ENCODE measurements around the gene CXCL14. TPM values are rescaled to one million over a fixed set of nuclear protein-coding genes. Genes with fewer than 3 reads are reported as not detected.

The CXCL14 gene
- total RNA-seq, 2 donors from 2014 or later = not detected

- Mint-ChIP-seq H3K36me3 (ENCODE audit: low read depth) (peaks cover 3% of the 10 kb centered on the region), H3K27me3 (peaks cover 40% of the 10 kb centered on the region), H3K4me3 (no peak overlapping the region), H3K4me1 (no peaks in the 10 kb centered on the region), H3K27ac (no peak overlapping the region)
- H3K9me3 ChIP-seq (ENCODE audit: control insufficient read depth, low read length, poor library complexity, severe bottlenecking) = no peaks in the 10 kb centered on the region
- DNase-seq (no peak), ATAC-seq (no peak)
These were observed 13.7 kb upstream of the CXCL14 start for GRCh38 chr5:135592312-135593045.

GRCh38 chr5:135591277-135591676 is 12.5 kb upstream of the CXCL14 start:
- H3K27me3 Mint-ChIP-seq = peaks cover 31% of the 10 kb centered on the region
- no peak overlapping the region for H3K4me3 Mint-ChIP-seq
- no peaks in the 10 kb centered on the region for H3K9me3 ChIP-seq (ENCODE audit: control insufficient read depth, low read length, poor library complexity, severe bottlenecking)
- DNase-seq (no peak), ATAC-seq (no peak)
- H3K36me3 Mint-ChIP-seq (ENCODE audit: low read depth) = peaks cover 3% of the 10 kb centered on the region
- no peak overlapping the region for H3K27ac Mint-ChIP-seq
- H3K4me1 Mint-ChIP-seq = no peaks in the 10 kb centered on the region

- Mint-ChIP-seq H3K36me3 (ENCODE audit: low read depth) (peaks cover 3% of the 10 kb centered on the region), H3K27ac (no peak overlapping the region), H3K4me1 (no peaks in the 10 kb centered on the region), H3K27me3 (peaks cover 37% of the 10 kb centered on the region), H3K4me3 (no peak overlapping the region)
- no peaks in the 10 kb centered on the region for H3K9me3 ChIP-seq (ENCODE audit: control insufficient read depth, low read length, poor library complexity, severe bottlenecking)
- ATAC-seq = no peak
- no peak for DNase-seq
These were observed 10.4 kb upstream of the CXCL14 start for GRCh38 chr5:135589152-135589551.

GRCh38 chr5:135587721-135588663 is 9.2 kb upstream of the CXCL14 start:
- DNase-seq (no peak), ATAC-seq (no peak)
- peaks cover 42% of the 10 kb centered on the region for H3K27me3 Mint-ChIP-seq
- H3K4me3 Mint-ChIP-seq = no peak overlapping the region
- H3K4me1 Mint-ChIP-seq = no peaks in the 10 kb centered on the region
- H3K9me3 ChIP-seq (ENCODE audit: control insufficient read depth, low read length, poor library complexity, severe bottlenecking) = no peaks in the 10 kb centered on the region
- H3K36me3 Mint-ChIP-seq (ENCODE audit: low read depth) = peaks cover 3% of the 10 kb centered on the region
- no peak overlapping the region for H3K27ac Mint-ChIP-seq

GRCh38 chr5:135584918-135585317 is 6.1 kb upstream of the CXCL14 start:
- H3K9me3 ChIP-seq (ENCODE audit: control insufficient read depth, low read length, poor library complexity, severe bottlenecking) = no peaks in the 10 kb centered on the region
- no peak overlapping the region for H3K27ac Mint-ChIP-seq
- no peak for ATAC-seq
- no peak overlapping the region for H3K4me3 Mint-ChIP-seq
- peaks cover 5% of the 10 kb centered on the region for H3K36me3 Mint-ChIP-seq (ENCODE audit: low read depth)
- H3K27me3 Mint-ChIP-seq = peaks cover 50% of the 10 kb centered on the region
- H3K4me1 Mint-ChIP-seq = no peaks in the 10 kb centered on the region
- no peak for DNase-seq

- no peaks in the 10 kb centered on the region for H3K9me3 ChIP-seq (ENCODE audit: control insufficient read depth, low read length, poor library complexity, severe bottlenecking)
- no peaks in the 10 kb centered on the region for H3K4me1 Mint-ChIP-seq
- no peak overlapping the region for H3K27ac Mint-ChIP-seq
- peaks cover 56% of the 10 kb centered on the region for H3K27me3 Mint-ChIP-seq
- H3K36me3 Mint-ChIP-seq (ENCODE audit: low read depth) = peaks cover 5% of the 10 kb centered on the region
- ATAC-seq = no peak
- H3K4me3 Mint-ChIP-seq = no peak overlapping the region
- no peak for DNase-seq
These were observed 5.5 kb upstream of the CXCL14 start for GRCh38 chr5:135584276-135584675.

GRCh38 chr5:135582099-135582781 is 3.4 kb upstream of the CXCL14 start:
- no peak overlapping the region for H3K4me3 Mint-ChIP-seq

GRCh38 chr5:135578305-135578684 is 496 bp downstream of the CXCL14 start:
- ATAC-seq = no peak
- Mint-ChIP-seq H3K36me3 (ENCODE audit: low read depth) (peaks cover 5% of the 10 kb centered on the region), H3K27me3 (peaks cover 70% of the 10 kb centered on the region), H3K27ac (no peak overlapping the region), H3K4me1 (peaks cover 2% of the 10 kb centered on the region), H3K4me3 (no peak overlapping the region)
- no peak for DNase-seq
- no peaks in the 10 kb centered on the region for H3K9me3 ChIP-seq (ENCODE audit: control insufficient read depth, low read length, poor library complexity, severe bottlenecking)

More at GRCh38 chr5:135582099-135582781, 3.4 kb upstream of the CXCL14 start:
- DNase-seq (no peak), ATAC-seq (no peak)
- Mint-ChIP-seq H3K36me3 (ENCODE audit: low read depth) (peaks cover 5% of the 10 kb centered on the region), H3K27ac (no peak overlapping the region), H3K4me1 (peaks cover 2% of the 10 kb centered on the region), H3K27me3 (peaks cover 67% of the 10 kb centered on the region)
- no peaks in the 10 kb centered on the region for H3K9me3 ChIP-seq (ENCODE audit: control insufficient read depth, low read length, poor library complexity, severe bottlenecking)

- Mint-ChIP-seq H3K27ac (no peak overlapping the region), H3K4me3 (no peak overlapping the region), H3K27me3 (peaks cover 65% of the 10 kb centered on the region), H3K4me1 (peaks cover 2% of the 10 kb centered on the region), H3K36me3 (ENCODE audit: low read depth) (no peaks in the 10 kb centered on the region)
- H3K9me3 ChIP-seq (ENCODE audit: control insufficient read depth, low read length, poor library complexity, severe bottlenecking) = no peaks in the 10 kb centered on the region
- no peak for DNase-seq
- ATAC-seq = no peak
These were observed 1.4 kb downstream of the CXCL14 start for GRCh38 chr5:135577421-135577820.

GRCh38 chr5:135576075-135576599 is 2.7 kb downstream of the CXCL14 start:
- no peak overlapping the region for H3K4me3 Mint-ChIP-seq
- no peaks in the 10 kb centered on the region for H3K9me3 ChIP-seq (ENCODE audit: control insufficient read depth, low read length, poor library complexity, severe bottlenecking)
- H3K36me3 Mint-ChIP-seq (ENCODE audit: low read depth) = no peaks in the 10 kb centered on the region
- peaks cover 62% of the 10 kb centered on the region for H3K27me3 Mint-ChIP-seq
- no peak overlapping the region for H3K27ac Mint-ChIP-seq
- peaks cover 2% of the 10 kb centered on the region for H3K4me1 Mint-ChIP-seq
- DNase-seq (no peak), ATAC-seq (no peak)

GRCh38 chr5:135574493-135574892 is 4.3 kb downstream of the CXCL14 start:
- no peak overlapping the region for H3K27ac Mint-ChIP-seq
- peaks cover 46% of the 10 kb centered on the region for H3K27me3 Mint-ChIP-seq
- H3K9me3 ChIP-seq (ENCODE audit: control insufficient read depth, low read length, poor library complexity, severe bottlenecking) = no peaks in the 10 kb centered on the region
- H3K4me3 Mint-ChIP-seq = no peak overlapping the region
- DNase-seq (no peak), ATAC-seq (no peak)
- peaks cover 2% of the 10 kb centered on the region for H3K4me1 Mint-ChIP-seq
- H3K36me3 Mint-ChIP-seq (ENCODE audit: low read depth) = no peaks in the 10 kb centered on the region

GRCh38 chr5:135571902-135572301 is 6.9 kb downstream of the CXCL14 start:
- ATAC-seq = no peak
- no peaks in the 10 kb centered on the region for H3K9me3 ChIP-seq (ENCODE audit: control insufficient read depth, low read length, poor library complexity, severe bottlenecking)
- Mint-ChIP-seq H3K4me3 (no peak overlapping the region), H3K27ac (no peak overlapping the region), H3K27me3 (peaks cover 42% of the 10 kb centered on the region), H3K4me1 (peaks cover 6% of the 10 kb centered on the region), H3K36me3 (ENCODE audit: low read depth) (no peaks in the 10 kb centered on the region)
- no peak for DNase-seq

GRCh38 chr5:135571066-135571609 is 7.7 kb downstream of the CXCL14 start:
- H3K27me3 Mint-ChIP-seq = peaks cover 44% of the 10 kb centered on the region
- no peak for DNase-seq
- no peaks in the 10 kb centered on the region for H3K9me3 ChIP-seq (ENCODE audit: control insufficient read depth, low read length, poor library complexity, severe bottlenecking)
- H3K36me3 Mint-ChIP-seq (ENCODE audit: low read depth) = no peaks in the 10 kb centered on the region
- H3K4me3 Mint-ChIP-seq = no peak overlapping the region
- ATAC-seq = no peak
- no peak overlapping the region for H3K27ac Mint-ChIP-seq
- H3K4me1 Mint-ChIP-seq = peaks cover 7% of the 10 kb centered on the region
